MCF 10A (cell line): ENCODE results near the gene DOCK9. TPM values are rescaled to one million over a fixed set of nuclear protein-coding genes. Genes with fewer than 3 reads are reported as not detected.

Experiments
- BruUV-seq: library from RNA; stranded (reverse); fragments of 400-500 nt; replicated peaks from 2 replicates; lab custom pipeline; 2021; lab: Mats Ljungman, UMichigan
- CTCF ChIA-PET: fragments of 300-600 bp; sonication (Branson Sonifier 250); formaldehyde crosslinking; extraction: SDS; loops from one replicate; lab custom pipeline; 2021; ENCODE audit warnings: antibody characterized with exemption, inconsistent platforms; lab: Yijun Ruan, JAX
- POLR2A ChIA-PET: fragments of 300-600, 350-650 bp; sonication (Branson Sonifier 250); formaldehyde crosslinking; extraction: SDS; loops from one replicate; lab custom pipeline; 2020; ENCODE audit warnings: antibody characterized with exemption, inconsistent platforms; lab: Yijun Ruan, JAX
- DNase-seq: peaks from one replicate; pipeline ENCODE4 v3.0.0-alpha.2; 2018; ENCODE audit not compliant: unreplicated experiment
- H3K27ac Mint-ChIP-seq: one replicate; pipeline ENCODE4 v1.8.0; 2022; ENCODE audit warnings: mild to moderate bottlenecking, low read depth, mixed read lengths; ENCODE audit not compliant: unreplicated experiment
- H3K27me3 Mint-ChIP-seq: one replicate; pipeline ENCODE4 v1.8.0; 2022; ENCODE audit warnings: mixed read lengths; ENCODE audit not compliant: insufficient read depth, unreplicated experiment
- H3K36me3 Mint-ChIP-seq: one replicate; pipeline ENCODE4 v1.8.0; 2022; ENCODE audit warnings: mild to moderate bottlenecking, moderate library complexity, mixed read lengths; ENCODE audit not compliant: insufficient read depth, unreplicated experiment
- H3K4me1 Mint-ChIP-seq: one replicate; pipeline ENCODE4 v1.8.0; 2022; ENCODE audit warnings: mixed read lengths; ENCODE audit not compliant: insufficient read depth, unreplicated experiment
- H3K4me3 Mint-ChIP-seq: one replicate; pipeline ENCODE4 v1.8.0; 2022; ENCODE audit warnings: mild to moderate bottlenecking, moderate library complexity, mixed read lengths; ENCODE audit not compliant: unreplicated experiment
- H3K9me3 Mint-ChIP-seq: one replicate; pipeline ENCODE4 v1.8.0; 2022; ENCODE audit warnings: mixed read lengths; ENCODE audit not compliant: unreplicated experiment
- CTCF ChIP-seq: fragments of 200-600 bp; IDR thresholded peaks from one replicate; pipeline ENCODE4 v1.8.0; 2022; ENCODE audit warnings: antibody characterized with exemption, mild to moderate bottlenecking; ENCODE audit not compliant: unreplicated experiment
- intact Hi-C: fragments of 100-400 bp; cut with micrococcal nuclease; formaldehyde crosslinking; loops from 2 replicates; pipeline ENCODE4 v1.14.1; 2022
- total RNA-seq: library from RNA; stranded (reverse); gene quantifications from 2 replicates; pipeline ENCODE4 v1.2.3, GENCODE V29; 2022

The DOCK9 gene
- total RNA-seq, 1 experiment from 2014 or later = 77.0 TPM

- Mint-ChIP-seq H3K4me1 (peaks cover 6% of the 10 kb centered on the region), H3K27ac (no peak overlapping the region), H3K4me3 (no peak overlapping the region), H3K27me3 (no peaks in the 10 kb centered on the region), H3K9me3 (no peaks in the 10 kb centered on the region), H3K36me3 (peaks cover 27% of the 10 kb centered on the region)
- no peak for TF ChIP-seq CTCF
- intact Hi-C loops = no loop called here
- no TSS peak for BruUV-seq
- CTCF ChIA-PET = interaction anchor here (0.6 to 0.8 kb wide), 2 partner anchors 260 to 1683 kb away, joined by 3 to 5 read pairs; no protein-coding TSS in a partner anchor
- POLR2A ChIA-PET = interaction anchor here (0.6 kb wide), 1 partner anchor 208 kb away, joined by 4 read pairs; no protein-coding TSS in a partner anchor
- no peak for DNase-seq
Observed at GRCh38 chr13:98916403-98916802, 61.5 kb downstream of the DOCK9 start.

- BruUV-seq = no TSS peak
- ChIA-PET POLR2A (interaction anchor here (0.6 kb wide), 2 partner anchors 36 to 207 kb away, joined by 4 read pairs; no protein-coding TSS in a partner anchor), CTCF (no interaction called here)
- Mint-ChIP-seq H3K36me3 (peaks cover 23% of the 10 kb centered on the region), H3K4me1 (peaks cover 6% of the 10 kb centered on the region), H3K4me3 (no peak overlapping the region), H3K27ac (peak overlapping the region; percentile 50), H3K9me3 (no peaks in the 10 kb centered on the region), H3K27me3 (no peaks in the 10 kb centered on the region)
- no peak for DNase-seq
- TF ChIP-seq CTCF = no peak
- intact Hi-C loops = no loop called here
Observed at GRCh38 chr13:98915981-98916380, 61.9 kb downstream of the DOCK9 start.

- Mint-ChIP-seq H3K27ac (peak overlapping the region; percentile 50), H3K4me1 (peaks cover 10% of the 10 kb centered on the region), H3K4me3 (no peak overlapping the region), H3K27me3 (no peaks in the 10 kb centered on the region), H3K36me3 (peaks cover 18% of the 10 kb centered on the region), H3K9me3 (no peaks in the 10 kb centered on the region)
- ChIA-PET POLR2A (interaction anchor here (0.6 kb wide), 2 partner anchors 36 to 207 kb away, joined by 4 read pairs; no protein-coding TSS in a partner anchor), CTCF (interaction anchor here (0.6 to 0.7 kb wide), 2 partner anchors 39 to 50 kb away, joined by 3 read pairs; no protein-coding TSS in a partner anchor)
- no TSS peak for BruUV-seq
- intact Hi-C loops = no loop called here
- TF ChIP-seq CTCF = no peak
- DNase-seq = no peak
Observed at GRCh38 chr13:98915563-98915962, 62.3 kb downstream of the DOCK9 start.

- H3K9me3 Mint-ChIP-seq = no peaks in the 10 kb centered on the region
Observed at GRCh38 chr13:98913741-98914140, 64.1 kb downstream of the DOCK9 start.

More at GRCh38 chr13:98913741-98914140, 64.1 kb downstream of the DOCK9 start:
- ChIA-PET CTCF (interaction anchor here (0.7 kb wide), 1 partner anchor 119 kb away, joined by 3 read pairs; no protein-coding TSS in a partner anchor), POLR2A (no interaction called here)
- Mint-ChIP-seq H3K4me3 (no peak overlapping the region), H3K27ac (peak overlapping the region; percentile 27), H3K27me3 (no peaks in the 10 kb centered on the region), H3K4me1 (peaks cover 19% of the 10 kb centered on the region), H3K36me3 (peaks cover 16% of the 10 kb centered on the region)
- BruUV-seq = no TSS peak
- no peak for DNase-seq
- TF ChIP-seq CTCF = no peak
- intact Hi-C loops = no loop called here
